Astrocyte of the spinal cord (primary cell): ENCODE results near the gene HNRNPA1.

Experiments
- DNase-seq: peaks from one replicate; pipeline ENCODE4 v3.0.0; 2011; ENCODE audit warnings: low read depth, low spot score
- H3K4me3 ChIP-seq: 2 replicates; pipeline ENCODE4 v1.5.1; 2011; ENCODE audit warnings: low read depth, mild to moderate bottlenecking, low read length, moderate library complexity
- CTCF ChIP-seq: IDR thresholded peaks from 2 replicates; pipeline ENCODE4 v1.5.1; 2012; ENCODE audit warnings: low read depth, mild to moderate bottlenecking, low read length, inconsistent platforms
- in situ Hi-C: cut with HindIII; loops from 2 replicates; pipeline ENCODE4 v1.10.0; 2017; ENCODE audit warnings: low sequenced_read_pairs

Gene HNRNPA1

DNA sequence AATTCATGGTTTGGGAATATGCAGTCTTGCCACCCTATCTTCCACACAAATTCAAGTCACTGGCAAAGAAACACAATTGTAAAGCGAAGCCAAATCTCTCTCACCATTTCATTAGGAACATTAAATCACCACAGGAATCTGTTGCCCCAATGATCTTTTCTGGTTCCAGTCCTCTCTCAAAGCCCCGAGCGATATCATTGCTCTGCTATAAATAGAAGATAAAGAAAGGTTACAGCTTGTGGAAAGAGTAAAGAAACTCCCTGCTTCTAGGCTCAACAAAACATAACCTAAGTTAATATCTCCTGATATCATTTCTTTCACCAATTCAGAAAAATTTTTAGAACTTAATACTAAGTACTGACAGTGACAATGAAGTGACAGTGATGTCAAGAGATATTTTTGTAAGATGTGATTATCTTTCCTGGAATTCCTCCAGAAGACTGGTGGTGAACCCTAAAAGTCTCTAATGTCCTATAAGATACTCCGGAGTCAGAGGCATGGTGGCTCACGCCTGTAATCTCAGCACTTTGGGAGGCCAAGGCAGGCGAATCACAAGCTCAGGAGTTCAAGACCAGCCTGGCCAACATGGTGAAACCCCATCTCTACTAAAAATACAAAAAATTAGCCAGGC lies 34.4 kb upstream of the HNRNPA1 start:
- in situ Hi-C loops = no loop called here
- no peak overlapping the region for H3K4me3 ChIP-seq
- TF ChIP-seq CTCF = no peak
- DNase-seq = no peak

DNA sequence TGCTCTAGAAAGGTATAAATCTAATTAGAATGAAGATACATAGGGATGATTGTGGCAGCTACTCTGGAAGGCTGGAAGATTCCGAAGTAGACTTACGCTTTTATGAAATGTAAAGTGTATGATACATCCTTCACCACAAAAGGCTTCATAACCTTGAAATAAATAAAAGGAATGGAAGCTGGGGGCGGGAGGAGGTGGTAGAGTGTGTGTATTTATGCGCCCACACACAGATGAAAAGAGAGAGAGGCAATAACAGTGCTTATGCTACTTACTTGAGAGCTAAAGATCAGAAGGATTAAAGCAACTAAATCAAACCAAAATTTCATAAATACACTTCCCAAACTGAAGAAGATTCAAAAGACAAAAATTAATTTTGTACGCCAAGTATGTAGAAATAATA lies 31.0 kb upstream of the HNRNPA1 start:
- no peak overlapping the region for H3K4me3 ChIP-seq
- in situ Hi-C loops = no loop called here

DNA sequence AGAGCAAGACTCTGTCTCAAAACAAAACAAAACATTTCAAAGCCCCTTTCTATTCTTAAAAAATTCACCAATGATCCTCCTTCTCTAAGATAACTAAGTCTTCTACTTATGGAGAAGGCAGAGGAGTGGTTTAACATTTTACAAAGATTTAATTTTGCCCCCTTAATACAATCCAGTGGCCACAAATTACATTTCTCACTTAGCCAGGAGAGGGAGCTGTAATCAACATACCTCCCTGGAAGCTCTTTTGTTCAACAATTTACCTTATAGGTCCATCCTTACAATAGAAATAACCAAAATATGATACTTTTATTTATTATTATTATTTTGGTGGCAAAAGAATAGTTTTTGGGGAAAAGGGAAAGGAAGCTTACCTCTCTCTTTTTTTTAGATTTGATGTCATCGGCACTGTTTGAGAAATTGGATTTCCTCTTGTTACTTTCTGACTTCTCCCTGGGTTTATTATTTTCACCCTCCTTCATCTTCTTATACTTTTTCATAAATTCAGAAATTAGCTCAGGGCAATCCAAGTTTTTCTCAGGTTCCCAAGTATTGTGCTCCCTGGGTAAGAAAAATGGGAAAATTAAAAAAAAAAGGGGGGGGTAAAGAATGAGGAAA lies 28.8 kb upstream of the HNRNPA1 start:
- peak; percentile 51 for DNase-seq
- in situ Hi-C loops = no loop called here
- H3K4me3 ChIP-seq = no peak overlapping the region
- TF ChIP-seq CTCF = peak; percentile 71

More for the DNA sequence above, 31.0 kb upstream of the HNRNPA1 start:
- no peak for DNase-seq
- no peak for TF ChIP-seq CTCF

GRCh38 chr12:54253240-54253639 lies 27.3 kb upstream of the HNRNPA1 start:
- no peak for TF ChIP-seq CTCF
- DNase-seq = no peak
- no peak overlapping the region for H3K4me3 ChIP-seq
- in situ Hi-C loops = no loop called here

- in situ Hi-C loops = no loop called here
- no peak for DNase-seq
- TF ChIP-seq CTCF = no peak
- no peak overlapping the region for H3K4me3 ChIP-seq
Observed at GRCh38 chr12:54257332-54257731, 23.2 kb upstream of the HNRNPA1 start.

GRCh38 chr12:54258201-54258681 lies 22.3 kb upstream of the HNRNPA1 start:
- in situ Hi-C loops = no loop called here
- no peak overlapping the region for H3K4me3 ChIP-seq
- TF ChIP-seq CTCF = no peak
- DNase-seq = peak; percentile 78
